GM18951 (cell line): ENCODE results near the gene PLD4.

Source experiments
- POLR2A ChIP-seq: IDR thresholded peaks from 4 replicates; pipeline ENCODE4 v1.6.1; 2011; ENCODE audit warnings: mild to moderate bottlenecking; ENCODE audit not compliant: insufficient read length, insufficient read depth; ENCODE audit errors: extremely low read depth
- in situ Hi-C: fragments of 300-500 bp; cut with MboI; formaldehyde crosslinking; loops from one replicate; pipeline ENCODE4 v1.12.0; 2022; ENCODE audit warnings: low sequenced_read_pairs, mixed read lengths, inconsistent platforms; ENCODE audit not compliant: unreplicated experiment

Gene PLD4

DNA sequence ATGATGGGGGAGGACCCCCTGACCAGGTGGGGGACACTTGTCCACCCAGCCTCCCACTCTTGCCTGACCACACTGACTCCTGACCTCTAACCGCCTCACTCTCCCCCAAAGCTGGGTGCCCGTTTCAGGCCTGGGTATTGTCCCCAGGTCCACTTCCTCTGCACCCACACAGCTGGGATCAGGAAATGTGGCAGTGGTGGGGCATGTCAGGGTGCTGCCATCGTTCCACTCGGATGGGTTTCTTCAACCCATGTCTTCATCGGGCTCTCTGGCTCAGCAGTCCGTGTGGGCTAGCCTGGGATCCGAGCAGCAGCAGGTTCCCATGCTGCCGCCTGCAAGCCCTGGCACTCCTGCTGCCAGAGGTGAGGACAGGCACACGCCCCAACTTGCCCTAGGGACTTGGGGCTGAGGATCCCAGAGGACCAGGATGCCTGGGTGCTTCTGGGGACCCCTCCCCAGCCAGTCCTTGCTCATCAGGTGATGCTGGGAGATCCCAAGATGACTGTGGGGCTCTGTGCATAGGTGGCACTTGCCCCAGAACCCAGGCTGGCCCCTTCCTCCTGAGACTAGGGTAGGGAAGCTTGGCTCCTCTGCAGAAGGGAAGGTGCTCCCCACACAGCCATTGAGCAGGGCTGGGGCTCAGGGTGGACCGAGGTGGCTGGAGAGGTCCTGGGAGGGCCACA lies 58.0 kb downstream of the PLD4 start:
- in situ Hi-C loops, result no loop called here
- no peak for TF ChIP-seq POLR2A
